Psoas muscle (tissue), 8 donors: ENCODE results near the gene BBS2. TPM values are rescaled to one million over a fixed set of nuclear protein-coding genes. Genes with fewer than 3 reads are reported as not detected.
A peak's percentile ranks its signal among the peaks of the same experiment; 100 is the strongest.

ENCODE experiments used
- ATAC-seq, 4 donors: fragments of 200-7000 bp; cut with Tn5 transposase; one replicate each; pipeline ENCODE4 v1.9.1; 2020; ENCODE audit warnings: moderate library complexity in 3 of 4, mild to moderate bottlenecking in 2 of 4
- DNase-seq, 2 donors: peaks; one replicate each; pipeline ENCODE4 v3.0.0-alpha.2; 2020
- H3K27ac ChIP-seq: fragments of 200-600 bp; one replicate; pipeline ENCODE4 v1.8.0; 2022
- H3K27me3 ChIP-seq, 3 donors: fragments of 200-600 bp in 1 of 3; one replicate each; pipeline versions ENCODE4 v1.6.1 to v1.8.0; 2013 to 2022; ENCODE audit warnings: low read length in 2 of 3, mild to moderate bottlenecking in 2 of 3, moderate library complexity in 1 of 3; ENCODE audit not compliant: insufficient read depth in 3 of 3
- H3K36me3 ChIP-seq, 2 donors: fragments of 200-600 bp in 1 of 2; one replicate each; pipeline versions ENCODE4 v1.6.1 to v1.8.0; 2013 to 2022; ENCODE audit warnings: low read depth in 1 of 2, mild to moderate bottlenecking in 1 of 2, moderate library complexity in 1 of 2; ENCODE audit not compliant: insufficient read depth in 1 of 2
- H3K4me1 ChIP-seq: fragments of 200-600 bp; one replicate; pipeline ENCODE4 v1.8.0; 2022
- H3K4me3 ChIP-seq: fragments of 200-600 bp; one replicate; pipeline ENCODE4 v1.8.0; 2022; ENCODE audit warnings: mild to moderate bottlenecking
- H3K9me3 ChIP-seq: fragments of 200-600 bp; one replicate; pipeline ENCODE4 v1.8.0; 2022
- CTCF ChIP-seq: fragments of 200-600 bp; IDR thresholded peaks from one replicate; pipeline ENCODE4 v1.8.0; 2022; ENCODE audit warnings: antibody characterized with exemption
- WGBS, 3 donors: extraction: QIAGEN DNeasy Blood & Tissue Kit; methylation state at CpG; one replicate each; pipeline versions ENCODE4 v1.1.6 to v1.1.7; 2013; 5-methylcytosine and 5-hydroxymethylcytosine counted together
- intact Hi-C, 2 donors: fragments of 100-400 bp; cut with DNase I; formaldehyde crosslinking; loops; one replicate each; pipeline versions ENCODE4 v1.11.0 to v1.14.2; 2022
- polyA plus RNA-seq, 3 donors: library from polyadenylated mRNA; stranded (reverse); fragments of 200-250 nt; gene quantifications; one replicate each; pipeline ENCODE4 v1.2.3, GENCODE V29; 2013
- total RNA-seq, 4 donors: library from RNA; stranded (reverse); fragmentation: NEBNext Ultra II Directional in 2 of 4; extraction: Animal tissue kit (Norgen Biotek cat#: 25700) in 2 of 4; gene quantifications; one replicate each; pipeline versions ENCODE4 v1.2.1 to v1.2.4, GENCODE V29; 2021 to 2023
- donor health status: healthy with polysubstance abuse.
- donor health status: DM: no; HTN: no; CAD: no; lungs with moderate emphysema.
- donor health status: Bipolar disorder and iron deficiency.
- donor health status: healthy.
- donor health status: DM: yes; HTN: yes; CAD: no.
- donor health status: DM: no; HTN: no; CAD: no.
- donor health status: DM: no; HTN: no; CAD: no.
- donor health status: DM: yes; HTN: yes; CAD: no.

The BBS2 gene
- total and polyA plus RNA-seq, 7 donors, result 19.1 to 70.6 (median 30.3) TPM

- H3K27me3 ChIP-seq, result no peaks in the 10 kb centered on the region
- intact Hi-C loops, result no loop called here
- TF ChIP-seq CTCF, result no peak
- H3K4me3 ChIP-seq, result no peak overlapping the region
- DNase-seq, result no peak
- 35 to 42% (median 35%) methylated on average over 12 of the region's 12 CpGs for WGBS, 3 donors
- peak in 3 of 4 donors; percentile 61 to 76 (median 62) for ATAC-seq
- peak overlapping the region; percentile 41 for H3K27ac ChIP-seq
- no peaks in the 10 kb centered on the region for H3K36me3 ChIP-seq
- H3K9me3 ChIP-seq, result no peaks in the 10 kb centered on the region
- H3K4me1 ChIP-seq, result peaks cover 9% of the 10 kb centered on the region
Observed at GRCh38 chr16:56547120-56547948, 27.5 kb upstream of the BBS2 start.

GRCh38 chr16:56542039-56542438 lies 22.2 kb upstream of the BBS2 start:
- DNase-seq (no peak), ATAC-seq (no peak)
- Histone ChIP-seq H3K4me3 (no peak overlapping the region), H3K27ac (no peak overlapping the region), H3K4me1 (no peaks in the 10 kb centered on the region), H3K9me3 (no peaks in the 10 kb centered on the region), H3K27me3 (no peaks in the 10 kb centered on the region), H3K36me3 (no peaks in the 10 kb centered on the region)
- 12 to 23% (median 15%) methylated on average over 2 of the region's 2 CpGs for WGBS, 3 donors
- TF ChIP-seq CTCF, result no peak
- intact Hi-C loops, result no loop called here

- Histone ChIP-seq H3K4me3 (no peak overlapping the region), H3K27ac (no peak overlapping the region), H3K27me3 (no peaks in the 10 kb centered on the region), H3K4me1 (no peaks in the 10 kb centered on the region), H3K9me3 (no peaks in the 10 kb centered on the region), H3K36me3 (no peaks in the 10 kb centered on the region)
- 48 to 65% (median 50%) methylated on average over 4 of the region's 4 CpGs for WGBS, 3 donors
- intact Hi-C loops, result no loop called here
- DNase-seq, result no peak
- no peak for ATAC-seq
- TF ChIP-seq CTCF, result no peak
Observed at GRCh38 chr16:56539656-56540055, 19.8 kb upstream of the BBS2 start.

- H3K4me1 ChIP-seq, result no peaks in the 10 kb centered on the region
- WGBS, 3 donors, result 86 to 91% (median 88%) methylated on average over 7 of the region's 7 CpGs
- intact Hi-C loops, result no loop called here
- no peaks in the 10 kb centered on the region for H3K36me3 ChIP-seq
- H3K9me3 ChIP-seq, result no peaks in the 10 kb centered on the region
- no peak for TF ChIP-seq CTCF
- H3K27me3 ChIP-seq, result no peaks in the 10 kb centered on the region
- no peak overlapping the region for H3K4me3 ChIP-seq
- ATAC-seq (no peak), DNase-seq (no peak)
- no peak overlapping the region for H3K27ac ChIP-seq
Observed at GRCh38 chr16:56538331-56538730, 18.5 kb upstream of the BBS2 start.
